ENCODE data around the gene NSUN5.
"Not testable (repeated sequence)": the region's sequence is repeated elsewhere in the genome, so short reads cannot be mapped to it uniquely, and the experiment has no call there.

Gene NSUN5

DNA sequence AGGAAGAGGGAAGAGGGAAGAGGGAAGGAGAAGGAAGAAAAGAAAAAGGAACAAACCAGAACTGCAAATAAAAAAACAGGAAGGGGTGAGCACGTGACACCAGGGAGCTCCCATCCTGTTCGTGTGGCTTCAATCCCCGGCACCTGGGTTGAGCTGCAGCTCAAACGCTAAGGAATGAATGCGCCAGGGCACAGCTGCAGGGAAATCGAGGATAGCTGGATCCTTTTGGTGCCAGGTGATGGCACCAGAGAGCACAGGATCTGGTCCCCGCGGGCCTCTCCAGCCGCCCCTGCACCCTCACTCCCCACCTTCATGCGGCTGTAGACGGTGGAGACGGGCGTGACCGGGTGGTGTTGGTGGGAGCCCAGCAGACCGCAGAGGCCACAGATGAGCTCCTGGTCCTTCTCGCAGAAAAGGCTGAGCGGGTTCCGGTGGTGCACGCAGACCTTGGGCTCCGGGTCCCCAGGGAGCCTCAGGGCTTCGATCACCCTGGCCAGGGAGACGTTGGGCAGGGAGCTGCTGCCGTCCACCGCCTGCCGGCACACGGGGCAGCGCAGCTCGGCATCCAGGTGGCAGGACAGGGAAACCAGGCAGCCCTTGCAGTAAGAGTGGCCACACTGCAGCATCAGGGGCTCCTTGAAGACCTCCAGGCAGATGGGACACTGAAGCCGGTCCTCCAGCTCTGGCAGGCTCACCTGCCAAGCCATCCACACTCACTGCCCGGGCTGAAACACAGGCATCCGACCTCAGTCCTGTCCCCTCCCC lies 15.6 kb upstream of the NSUN5 start:
- peak; percentile 45 for DNase-seq

DNA sequence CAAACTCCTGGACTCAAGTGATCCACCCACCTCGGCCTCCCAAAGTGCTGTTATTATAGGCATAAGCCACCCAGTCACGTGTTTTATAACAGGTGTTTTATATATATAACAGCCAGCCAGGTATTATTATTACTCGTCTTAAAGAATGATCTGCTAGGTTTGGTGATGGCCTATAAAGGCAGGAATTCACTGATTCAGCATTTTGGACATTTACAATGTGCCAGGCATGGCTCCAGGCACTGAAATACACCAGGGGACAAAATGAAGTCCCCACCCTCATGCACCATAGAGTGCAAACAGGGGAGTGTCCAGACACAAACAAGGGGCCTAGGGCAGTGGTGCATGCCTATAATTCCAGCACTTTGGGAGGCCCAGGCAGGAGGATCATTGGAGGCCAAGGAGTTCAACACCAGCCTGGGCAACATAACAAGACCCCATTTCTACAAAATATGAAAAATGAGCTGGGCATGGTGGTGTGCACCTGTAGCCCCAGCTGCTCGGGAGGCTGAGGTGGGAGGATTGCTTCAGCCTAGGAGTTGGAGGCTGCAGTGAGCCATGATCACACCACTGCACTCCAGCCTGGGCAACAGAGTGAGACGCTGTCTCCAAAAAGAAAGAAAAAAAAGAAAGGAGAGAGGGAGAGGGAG lies 14.9 kb upstream of the NSUN5 start:
- DNase-seq, result not testable (repeated sequence)

DNA sequence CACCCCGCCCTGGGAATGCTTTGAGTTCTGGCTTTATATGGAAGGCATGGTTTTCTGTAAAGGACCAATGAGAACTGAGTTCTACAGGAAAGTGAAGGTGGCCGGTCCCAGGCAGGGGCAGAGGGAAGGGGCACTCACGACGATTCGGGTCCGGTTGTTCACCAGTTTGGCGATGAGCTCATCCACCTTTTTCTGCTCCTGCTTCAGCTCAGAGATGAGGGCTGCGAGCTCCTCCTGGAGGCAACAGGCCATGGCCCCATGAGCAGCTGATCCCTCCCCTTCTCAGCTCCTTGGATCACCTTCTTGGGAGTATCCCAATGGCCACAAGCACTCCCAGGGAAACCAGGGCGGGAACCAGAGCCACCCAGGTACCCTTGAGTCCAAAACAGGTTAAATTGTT lies 11.4 kb upstream of the NSUN5 start:
- not testable (repeated sequence) for DNase-seq

DNA sequence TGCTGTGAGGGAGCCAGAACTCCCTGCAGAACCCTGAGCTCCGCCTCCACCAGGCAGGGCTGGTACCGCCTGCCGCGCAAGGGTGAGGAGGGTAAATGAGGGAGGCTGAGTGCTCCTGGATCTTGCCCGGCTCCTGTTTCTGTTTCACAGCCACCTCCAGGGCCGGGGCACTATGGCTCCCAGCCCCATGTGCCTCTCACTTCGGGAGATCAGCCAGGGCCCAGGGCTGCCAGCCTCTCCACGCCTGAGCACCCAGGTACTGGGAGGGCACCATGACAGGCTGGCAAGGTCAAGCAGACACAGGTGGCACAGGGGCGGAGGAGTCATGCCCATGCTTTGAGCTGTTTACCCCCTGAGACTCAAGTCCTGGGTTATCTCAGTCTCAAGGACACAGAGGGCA lies 10.9 kb upstream of the NSUN5 start:
- not testable (repeated sequence) for DNase-seq

DNA sequence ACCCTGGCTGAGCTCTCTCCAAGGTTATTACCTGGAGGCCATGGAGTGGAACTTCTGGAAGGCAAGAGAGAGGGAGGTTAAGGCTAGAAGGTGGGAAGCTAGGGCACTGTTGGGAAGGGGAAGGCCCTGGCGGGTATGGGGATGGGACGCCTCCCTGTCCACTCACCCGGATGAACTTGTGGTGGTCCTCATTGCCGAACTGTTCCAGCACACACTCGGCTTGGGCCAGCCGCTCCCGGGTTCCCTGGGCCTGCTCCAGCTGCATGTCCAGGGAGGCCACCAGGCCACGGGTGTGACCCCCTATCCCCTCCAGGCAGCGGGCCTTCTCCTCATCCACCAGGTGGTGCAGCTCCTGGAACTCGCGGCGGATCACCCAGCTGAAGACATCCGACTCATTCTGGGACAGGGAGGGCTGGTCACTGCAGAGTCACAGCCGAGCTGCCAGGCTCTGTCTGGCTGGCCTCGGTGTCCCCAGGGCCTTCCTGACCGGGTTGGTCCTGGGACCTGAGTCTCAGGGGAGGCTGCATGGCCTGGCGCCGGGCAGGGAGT lies 10.1 kb upstream of the NSUN5 start:
- DNase-seq, result not testable (repeated sequence)

DNA sequence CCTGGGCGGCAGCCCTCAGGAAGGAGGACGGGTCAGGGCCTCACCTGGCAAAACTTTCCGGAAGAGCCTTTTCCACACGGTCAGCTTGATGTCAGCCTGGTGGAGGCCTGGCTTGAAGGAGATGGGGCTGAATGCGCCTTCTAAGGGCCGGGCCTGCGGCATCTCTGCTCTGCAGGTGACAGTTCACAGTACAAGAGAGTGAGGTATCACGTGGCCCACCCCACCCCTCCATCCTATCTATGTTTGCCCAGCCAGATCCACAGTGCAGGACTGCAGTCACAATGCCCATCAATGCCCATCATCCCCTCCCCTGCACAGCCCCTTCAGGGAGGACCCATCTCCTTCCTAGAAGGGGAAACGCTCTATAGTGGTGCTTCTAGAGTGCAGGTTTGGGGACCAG lies 7.9 kb upstream of the NSUN5 start:
- DNase-seq, result no peak

DNA sequence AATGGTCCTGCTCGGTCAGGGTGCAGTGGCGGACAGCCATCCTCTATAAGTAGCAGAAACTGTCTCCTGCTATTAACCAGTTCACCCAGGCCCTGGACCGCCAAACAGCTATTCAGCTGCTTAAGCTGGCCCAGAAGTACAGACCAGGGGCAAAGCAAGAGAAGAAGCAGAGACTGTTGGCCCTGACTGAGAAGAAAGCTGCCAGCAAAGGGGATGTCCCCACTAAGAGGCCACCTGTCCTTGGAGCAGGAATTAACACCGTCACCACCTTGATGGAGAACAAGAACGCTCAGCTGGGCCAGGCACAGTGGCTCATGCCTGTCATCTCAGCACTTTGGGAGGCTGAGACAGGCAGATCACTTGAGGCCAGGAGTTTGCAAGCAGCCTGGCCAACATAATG lies 5.6 kb upstream of the NSUN5 start:
- DNase-seq, result no peak

DNA sequence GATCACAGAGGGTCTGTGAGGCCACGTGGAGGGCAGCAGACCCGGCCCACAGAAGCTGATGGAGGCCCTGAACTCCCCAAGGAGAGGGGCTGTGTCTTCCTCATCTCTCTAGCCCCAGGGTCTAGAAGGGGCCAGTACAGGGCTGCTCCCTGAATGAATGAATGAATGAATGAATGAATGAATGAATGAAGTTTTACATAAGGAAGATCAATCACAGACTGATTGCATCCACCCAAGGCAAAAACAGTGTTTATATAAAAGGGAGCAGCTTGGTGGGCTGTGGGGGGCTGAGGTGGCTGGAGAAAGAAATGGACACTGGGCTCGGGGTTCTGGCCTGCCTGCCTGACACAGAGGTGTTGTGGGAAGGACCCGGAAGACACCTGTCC lies 4.9 kb upstream of the NSUN5 start:
- DNase-seq, result no peak

DNA sequence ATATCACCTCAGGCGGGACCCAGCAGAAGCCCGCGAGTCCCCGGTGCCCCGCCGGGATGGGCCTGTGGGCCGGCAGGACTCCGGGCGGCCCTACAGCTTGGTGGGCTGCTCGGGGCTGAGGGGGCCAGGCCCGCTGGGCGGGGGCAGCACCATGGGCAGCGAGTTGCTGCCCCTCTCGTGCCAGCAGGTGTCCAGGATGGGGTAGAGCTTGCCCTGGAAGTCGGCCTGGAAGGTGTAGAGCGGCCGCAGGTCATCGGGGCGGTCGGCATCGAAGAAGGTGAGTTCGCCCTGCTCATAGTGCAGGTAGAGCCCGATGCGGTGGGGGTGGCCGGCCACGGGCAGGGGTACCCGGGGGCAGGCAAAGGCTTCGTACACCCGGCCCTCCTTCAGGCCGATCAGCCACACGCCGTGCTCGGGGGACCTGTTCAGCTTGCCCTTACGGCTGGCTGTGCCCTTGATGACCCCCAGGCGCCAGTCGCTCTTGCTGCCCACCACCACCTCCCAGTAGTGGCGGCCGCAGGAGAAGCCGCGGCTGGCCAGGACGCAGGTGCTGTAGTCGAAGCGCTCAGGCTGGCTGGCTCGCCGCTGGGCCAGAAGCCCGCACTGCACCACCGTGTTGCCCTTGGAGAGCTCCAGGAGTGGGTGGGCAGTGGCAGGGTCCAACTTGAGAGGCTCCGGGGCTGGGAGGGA lies 4.3 kb upstream of the NSUN5 start:
- DNase-seq, result no peak

DNA sequence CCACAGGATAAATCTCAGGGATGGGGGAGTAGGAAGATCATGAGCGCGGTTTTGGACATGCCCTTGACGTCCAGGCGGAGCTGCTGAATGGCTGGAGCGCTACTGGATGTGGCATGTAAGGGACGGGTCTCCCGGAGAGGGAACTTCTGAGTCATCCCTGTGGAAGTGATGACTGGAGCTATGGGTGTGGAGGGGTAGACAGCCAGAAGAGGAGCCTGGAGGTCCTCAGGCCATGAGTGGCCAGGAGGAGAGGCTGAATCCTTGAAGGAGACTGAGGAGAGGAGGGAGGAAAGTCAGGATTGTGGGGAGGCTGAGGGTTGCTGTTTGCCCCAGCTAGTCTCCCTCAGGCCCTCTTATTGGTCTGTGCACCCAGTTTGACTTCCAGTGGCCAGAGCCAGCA lies 2.8 kb upstream of the NSUN5 start:
- DNase-seq, result not testable (repeated sequence)

DNA sequence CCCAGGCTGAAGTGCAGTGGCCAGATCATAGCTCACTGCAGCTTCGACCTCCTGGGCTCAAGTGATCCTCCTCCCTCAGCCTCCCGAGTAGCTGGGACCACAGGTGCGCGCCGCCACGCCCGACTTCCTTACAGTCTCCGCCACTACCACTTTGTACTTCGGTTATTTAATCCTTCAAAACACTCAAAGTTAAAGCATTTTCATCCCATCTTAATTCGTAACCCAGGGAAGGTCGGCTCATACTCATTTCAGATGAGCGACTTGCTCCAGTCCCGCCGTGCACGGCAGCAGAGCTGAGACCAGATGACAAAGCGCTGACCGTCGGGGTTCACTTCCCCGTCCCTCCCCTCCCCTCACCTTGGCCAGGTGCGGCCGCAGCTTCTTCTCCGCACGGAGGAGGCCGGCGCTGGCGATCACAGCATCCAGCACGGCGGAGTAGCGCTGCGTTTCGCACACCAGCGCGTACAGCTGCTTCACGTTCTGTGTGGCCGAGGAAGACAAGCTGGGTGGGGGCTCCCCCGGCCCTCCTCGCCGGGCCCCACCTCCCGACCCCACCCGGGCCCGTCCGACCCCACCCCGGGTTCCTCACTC lies 457 bp downstream of the NSUN5 start:
- no peak for DNase-seq

DNA sequence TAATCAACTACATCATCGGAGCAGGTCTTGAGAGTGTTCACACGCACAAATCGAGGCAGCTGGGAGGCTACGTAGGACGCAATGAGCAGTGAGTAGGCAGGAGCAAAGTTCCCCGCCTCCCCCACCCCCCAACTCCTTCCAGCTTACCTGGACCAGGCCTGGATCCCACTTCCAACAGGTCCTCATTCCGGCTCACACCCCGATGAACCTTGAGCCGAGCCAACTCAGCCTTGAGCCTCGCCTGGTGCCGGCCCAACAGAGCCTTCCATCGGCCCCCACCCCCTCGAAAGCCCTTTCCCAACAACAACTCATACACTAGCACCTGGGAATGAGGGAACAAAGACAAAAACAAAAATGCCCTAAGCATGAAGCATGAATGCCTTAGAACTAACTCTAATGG lies 1.2 kb downstream of the NSUN5 start:
- DNase-seq, result no peak

DNA sequence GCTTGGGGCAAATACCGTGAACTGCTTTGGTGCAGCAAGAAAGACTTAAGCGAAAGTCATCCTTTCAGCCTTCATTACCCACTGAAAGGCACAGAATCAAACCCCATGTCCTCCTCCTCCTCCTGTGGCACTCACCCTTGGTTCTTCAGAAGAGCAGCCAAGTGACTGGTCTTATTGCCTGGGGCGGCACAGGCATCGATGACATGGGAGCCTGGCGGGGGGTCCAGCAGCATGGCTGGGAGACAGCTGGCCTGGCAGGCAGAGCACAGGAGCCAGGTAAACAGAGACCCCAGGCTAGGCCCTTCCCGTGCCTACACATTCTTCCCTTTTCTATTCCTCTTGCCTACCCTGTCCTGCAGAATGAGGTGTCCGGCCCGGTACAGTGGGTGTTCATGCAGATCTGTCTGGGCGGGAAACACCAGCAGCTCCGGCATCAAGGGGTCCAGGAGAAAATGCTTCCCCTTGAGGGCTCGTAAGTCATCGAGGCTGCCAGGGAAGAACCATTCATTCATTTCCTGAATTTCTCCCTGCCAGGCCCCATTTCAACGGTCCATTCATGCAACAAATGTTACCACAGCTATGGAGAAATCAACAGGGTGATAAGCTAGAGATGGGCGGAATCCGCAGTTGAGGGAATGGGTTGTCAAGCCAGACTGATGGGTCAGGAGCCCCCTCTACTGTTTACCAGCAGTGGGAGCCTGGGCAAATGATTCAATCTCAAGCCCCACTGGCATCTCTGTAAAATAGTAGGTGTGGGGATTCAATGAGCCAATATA lies 3.8 kb downstream of the NSUN5 start:
- DNase-seq, result not testable (repeated sequence)

DNA sequence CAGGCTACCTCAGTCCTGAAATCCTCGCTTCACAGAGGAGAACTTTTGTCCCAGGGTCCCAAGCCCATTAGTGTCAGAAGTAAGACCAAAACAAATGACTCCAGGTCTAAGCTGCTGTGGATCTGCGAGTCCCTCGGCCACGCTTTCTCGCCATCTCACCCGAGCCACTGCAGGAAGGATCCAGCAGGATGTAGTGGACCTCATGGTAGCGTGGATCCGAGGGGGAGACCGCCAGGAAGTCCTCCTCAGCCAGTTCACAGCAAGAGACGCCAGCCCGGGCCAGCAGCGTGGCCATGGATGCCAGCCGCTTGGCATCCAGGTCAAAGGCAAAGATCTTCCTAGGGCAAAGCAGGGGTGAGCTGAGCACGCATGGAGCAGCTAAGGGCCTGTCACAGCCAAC lies 4.6 kb downstream of the NSUN5 start:
- DNase-seq, result no peak

DNA sequence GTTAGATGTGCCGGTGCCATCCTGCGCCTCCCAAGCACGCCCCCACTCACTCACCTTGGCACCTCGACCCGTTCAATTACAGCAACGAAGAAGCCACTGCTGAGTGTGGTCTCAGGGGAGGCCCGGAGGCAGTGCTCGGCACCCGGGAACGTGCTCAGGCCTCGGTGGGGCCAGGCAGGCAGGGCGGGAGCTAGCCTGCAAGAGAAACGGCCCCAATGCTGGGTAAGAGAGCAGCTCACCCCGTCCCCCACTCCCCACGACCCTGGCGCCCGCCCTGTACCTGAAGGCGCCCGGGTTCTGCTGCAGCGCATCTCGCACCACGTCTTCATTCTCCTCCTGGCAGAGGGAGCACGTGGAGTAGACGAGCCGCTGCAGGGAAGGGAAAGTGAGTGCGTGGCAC lies 5.1 kb downstream of the NSUN5 start:
- DNase-seq, result no peak

DNA sequence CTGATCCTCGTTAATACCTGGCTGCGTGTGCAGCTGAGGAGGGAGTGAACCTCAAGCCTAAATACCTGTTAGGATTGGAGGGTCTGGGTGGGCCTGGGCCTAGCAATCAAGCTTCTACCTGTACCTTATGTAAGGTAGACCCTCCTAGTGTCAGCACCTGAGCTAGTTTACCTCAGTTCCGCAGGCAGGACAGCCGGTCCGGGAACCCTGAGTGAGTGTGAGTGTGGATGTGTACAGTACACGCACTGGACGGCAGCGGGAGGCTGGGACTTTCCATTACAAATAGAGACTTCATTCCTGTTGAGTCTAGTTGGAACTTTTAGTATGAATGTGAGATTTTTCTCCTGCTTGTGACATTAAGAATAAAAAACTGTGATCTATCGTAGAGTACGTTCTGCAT lies 5.8 kb downstream of the NSUN5 start:
- DNase-seq, result not testable (repeated sequence)

DNA sequence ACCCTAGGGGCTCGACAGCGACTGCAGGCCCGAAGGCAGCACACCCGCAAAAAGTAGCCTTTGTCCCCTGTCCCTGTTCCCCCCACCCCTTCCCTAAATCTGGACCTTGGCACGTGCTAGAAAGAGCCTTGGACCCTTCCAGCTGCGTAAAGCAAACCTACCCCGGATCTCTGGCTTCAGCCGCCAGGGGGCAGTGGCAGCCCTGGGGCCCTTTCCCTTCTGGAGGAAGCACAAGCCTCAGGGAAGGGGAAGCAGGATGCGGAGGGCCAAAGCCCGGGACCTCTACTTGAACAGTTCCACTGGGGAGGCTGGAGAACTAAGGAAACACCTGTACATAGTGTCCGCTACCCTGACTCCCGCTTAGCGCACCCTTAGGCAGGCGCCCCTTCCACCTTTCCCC lies 7.5 kb downstream of the NSUN5 start:
- DNase-seq, result not testable (repeated sequence)

DNA sequence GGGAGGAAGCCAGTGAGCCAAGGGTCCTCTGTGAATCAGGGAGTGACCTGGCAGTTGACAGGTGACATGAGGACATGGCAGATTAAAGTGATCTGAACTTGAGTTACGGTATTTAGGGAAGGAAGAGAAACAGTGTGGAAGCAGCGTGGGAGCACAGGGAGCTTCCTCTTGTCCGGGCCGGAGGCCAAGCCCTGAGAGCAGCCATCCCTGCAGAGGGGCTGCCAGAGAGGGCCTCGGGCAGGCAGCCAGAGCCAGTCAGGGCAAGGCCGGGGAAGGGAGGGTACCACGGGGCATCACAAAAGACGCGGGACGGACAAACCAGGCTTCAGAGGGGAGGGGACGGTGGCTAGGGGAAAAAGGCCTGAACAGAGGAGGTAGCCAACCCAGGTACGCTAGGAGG lies 8.8 kb downstream of the NSUN5 start:
- not testable (repeated sequence) for DNase-seq

DNA sequence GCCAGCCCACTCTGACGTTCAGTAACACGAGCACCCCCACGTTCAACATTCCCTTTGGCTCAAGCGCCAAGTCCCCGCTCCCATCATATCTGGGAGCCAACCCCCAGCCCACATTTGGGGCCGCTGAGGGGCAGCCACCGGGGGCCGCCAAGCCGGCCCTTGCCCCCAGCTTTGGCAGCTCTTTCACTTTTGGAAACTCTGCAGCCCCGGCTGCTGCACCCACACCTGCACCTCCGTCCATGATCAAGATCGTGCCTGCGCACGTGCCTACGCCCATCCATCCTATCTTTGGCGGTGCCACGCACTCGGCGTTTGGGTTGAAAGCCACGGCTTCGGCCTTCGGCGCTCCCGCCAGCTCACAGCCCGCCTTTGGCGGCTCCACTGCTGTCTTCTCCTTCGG lies 10.9 kb downstream of the NSUN5 start:
- DNase-seq, result not testable (repeated sequence)

DNA sequence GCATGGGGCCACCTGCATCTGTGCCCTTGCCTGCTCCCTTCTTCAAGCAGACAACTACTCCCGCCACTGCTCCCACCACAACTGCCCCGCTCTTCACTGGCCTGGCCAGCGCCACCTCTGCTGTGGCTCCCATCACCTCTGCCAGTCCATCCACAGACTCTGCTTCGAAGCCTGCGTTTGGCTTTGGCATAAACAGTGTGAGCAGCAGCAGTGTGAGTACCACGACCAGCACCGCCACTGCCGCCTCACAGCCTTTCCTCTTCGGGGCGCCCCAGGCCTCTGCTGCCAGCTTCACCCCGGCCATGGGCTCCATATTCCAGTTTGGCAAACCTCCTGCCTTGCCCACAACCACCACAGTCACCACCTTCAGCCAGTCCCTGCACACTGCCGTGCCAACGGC lies 11.4 kb downstream of the NSUN5 start:
- not testable (repeated sequence) for DNase-seq

DNA sequence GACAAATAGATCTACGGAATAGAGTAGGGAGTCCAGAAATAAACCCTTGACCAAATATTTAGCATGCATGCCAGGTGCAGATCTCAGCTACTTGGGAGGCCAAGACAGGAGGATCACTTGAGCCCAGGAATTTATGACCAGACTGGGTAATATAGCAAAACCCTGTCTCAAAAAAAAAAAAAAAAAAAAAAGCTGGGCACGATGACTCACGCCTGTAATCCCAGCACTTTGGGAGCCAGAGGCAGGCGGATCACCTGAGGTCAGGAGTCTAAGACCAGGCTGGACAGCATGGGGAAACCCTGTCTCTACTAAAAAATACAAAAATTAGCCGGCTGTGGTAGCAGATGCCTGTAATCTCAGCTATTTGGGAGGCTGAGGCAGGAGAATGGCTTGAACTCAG lies 31.4 kb downstream of the NSUN5 start:
- not testable (repeated sequence) for DNase-seq

DNA sequence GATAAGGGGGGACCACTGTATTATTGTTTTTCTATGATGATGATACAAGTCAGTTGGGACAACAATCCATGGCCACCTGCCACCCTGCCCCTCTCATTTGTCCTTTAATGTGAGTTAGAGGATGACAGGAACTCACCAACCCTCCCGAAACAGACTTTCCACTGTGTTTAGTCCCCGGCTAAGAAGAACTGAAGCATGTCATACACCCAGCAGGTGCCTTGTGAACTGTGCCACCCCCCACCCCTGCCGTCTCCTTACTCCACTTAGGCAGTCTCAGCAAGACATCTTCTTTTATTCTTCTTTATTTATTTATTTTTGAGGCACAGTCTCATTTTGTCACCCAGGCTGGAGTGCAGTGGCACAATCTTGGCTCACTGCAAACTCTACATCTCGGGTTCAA lies 40.8 kb downstream of the NSUN5 start:
- DNase-seq, result not testable (repeated sequence)
